GM13976 (cell line): Measurements from ENCODE around the gene SNX9.

Experiments
- DNase-seq: peaks from one replicate; pipeline ENCODE4 v3.0.0; 2012; ENCODE audit warnings: low spot score
- in situ Hi-C: fragments of 300-500 bp; cut with MboI; formaldehyde crosslinking; loops from one replicate; pipeline ENCODE4 v1.12.0; 2022; ENCODE audit warnings: low sequenced_read_pairs, mixed read lengths, inconsistent platforms; ENCODE audit not compliant: unreplicated experiment
- TF ChIP-seq, protein P1 (sequence below): IDR thresholded peaks from 2 replicates; pipeline ENCODE4 v1.5.1; 2012; ENCODE audit warnings: borderline replicate concordance, mild to moderate bottlenecking; ENCODE audit not compliant: insufficient read depth; ENCODE audit errors: extremely low read depth, missing control alignments, control extremely low read depth

Gene SNX9

DNA sequence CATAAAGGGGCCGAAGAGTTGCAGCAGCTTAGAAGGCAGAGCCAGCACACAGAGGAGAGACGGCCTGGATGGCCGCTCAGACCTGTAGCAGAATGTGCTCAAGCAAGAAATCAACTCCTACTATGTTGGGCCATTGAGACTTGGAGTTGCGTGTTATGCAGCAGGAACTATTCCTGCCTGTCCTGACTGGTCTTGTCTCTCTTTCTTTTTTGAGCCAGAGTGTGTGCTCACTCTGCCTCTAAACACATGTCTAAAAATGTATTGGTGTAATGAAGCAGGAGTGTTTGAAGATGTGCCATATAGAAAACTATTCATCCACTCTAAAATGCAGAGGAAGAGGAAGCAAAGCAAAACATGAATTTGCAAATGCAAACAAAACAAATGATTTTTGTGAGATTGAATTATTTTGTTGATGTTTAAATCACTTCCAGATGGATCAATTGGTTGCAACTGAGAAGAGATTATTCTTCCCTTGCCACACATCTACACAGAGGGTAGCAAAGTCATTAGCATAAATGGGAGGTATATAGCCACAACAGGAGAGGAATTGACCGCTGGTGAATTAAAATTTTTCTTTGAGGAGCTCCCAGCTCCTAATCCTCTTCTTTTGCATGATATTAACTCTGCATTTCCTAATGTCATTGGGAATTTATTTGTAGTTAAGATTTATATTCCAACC is 138.2 kb downstream of the SNX9 start:
- in situ Hi-C loops: no loop called here
- no peak for DNase-seq
- TF ChIP-seq, protein P1, sequence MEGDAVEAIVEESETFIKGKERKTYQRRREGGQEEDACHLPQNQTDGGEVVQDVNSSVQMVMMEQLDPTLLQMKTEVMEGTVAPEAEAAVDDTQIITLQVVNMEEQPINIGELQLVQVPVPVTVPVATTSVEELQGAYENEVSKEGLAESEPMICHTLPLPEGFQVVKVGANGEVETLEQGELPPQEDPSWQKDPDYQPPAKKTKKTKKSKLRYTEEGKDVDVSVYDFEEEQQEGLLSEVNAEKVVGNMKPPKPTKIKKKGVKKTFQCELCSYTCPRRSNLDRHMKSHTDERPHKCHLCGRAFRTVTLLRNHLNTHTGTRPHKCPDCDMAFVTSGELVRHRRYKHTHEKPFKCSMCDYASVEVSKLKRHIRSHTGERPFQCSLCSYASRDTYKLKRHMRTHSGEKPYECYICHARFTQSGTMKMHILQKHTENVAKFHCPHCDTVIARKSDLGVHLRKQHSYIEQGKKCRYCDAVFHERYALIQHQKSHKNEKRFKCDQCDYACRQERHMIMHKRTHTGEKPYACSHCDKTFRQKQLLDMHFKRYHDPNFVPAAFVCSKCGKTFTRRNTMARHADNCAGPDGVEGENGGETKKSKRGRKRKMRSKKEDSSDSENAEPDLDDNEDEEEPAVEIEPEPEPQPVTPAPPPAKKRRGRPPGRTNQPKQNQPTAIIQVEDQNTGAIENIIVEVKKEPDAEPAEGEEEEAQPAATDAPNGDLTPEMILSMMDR: no peak

DNA sequence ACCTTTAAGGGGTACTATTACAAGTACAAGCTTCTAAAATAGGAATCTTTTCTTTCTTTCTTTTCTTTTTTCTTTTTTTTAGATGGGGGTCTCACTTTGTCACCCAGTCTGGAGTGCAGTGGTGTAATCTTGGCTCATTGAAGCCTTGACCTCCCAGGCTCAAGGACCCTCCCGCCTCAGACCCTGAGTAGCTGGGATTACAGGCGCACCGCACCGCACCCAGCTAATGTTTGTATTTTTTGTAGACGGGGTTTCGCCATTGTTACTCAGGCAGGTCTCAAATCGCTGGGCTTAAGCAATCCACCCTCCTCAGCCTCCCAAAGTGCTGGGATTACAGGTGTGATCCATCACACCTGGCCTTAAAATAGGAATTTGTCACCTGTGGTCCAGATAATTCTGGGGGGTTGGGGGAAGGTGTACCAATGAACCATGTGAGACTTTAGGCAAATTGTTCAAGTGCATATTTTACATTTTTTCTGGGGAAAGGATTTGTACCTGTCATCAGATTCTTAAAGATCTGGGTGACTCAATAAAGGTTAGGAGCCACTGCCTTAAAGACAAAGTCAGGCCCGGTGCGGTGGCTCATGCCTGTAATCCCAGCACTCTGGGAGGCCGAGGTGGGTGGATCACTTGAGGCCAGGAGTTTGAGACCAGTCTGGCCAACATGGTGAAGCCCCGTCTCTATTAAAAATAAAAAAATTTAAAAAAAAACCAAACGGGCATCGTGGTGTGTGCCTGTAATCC is 139.0 kb downstream of the SNX9 start:
- in situ Hi-C loops: no loop called here
- TF ChIP-seq, protein P1: no peak
- DNase-seq: no peak

DNA sequence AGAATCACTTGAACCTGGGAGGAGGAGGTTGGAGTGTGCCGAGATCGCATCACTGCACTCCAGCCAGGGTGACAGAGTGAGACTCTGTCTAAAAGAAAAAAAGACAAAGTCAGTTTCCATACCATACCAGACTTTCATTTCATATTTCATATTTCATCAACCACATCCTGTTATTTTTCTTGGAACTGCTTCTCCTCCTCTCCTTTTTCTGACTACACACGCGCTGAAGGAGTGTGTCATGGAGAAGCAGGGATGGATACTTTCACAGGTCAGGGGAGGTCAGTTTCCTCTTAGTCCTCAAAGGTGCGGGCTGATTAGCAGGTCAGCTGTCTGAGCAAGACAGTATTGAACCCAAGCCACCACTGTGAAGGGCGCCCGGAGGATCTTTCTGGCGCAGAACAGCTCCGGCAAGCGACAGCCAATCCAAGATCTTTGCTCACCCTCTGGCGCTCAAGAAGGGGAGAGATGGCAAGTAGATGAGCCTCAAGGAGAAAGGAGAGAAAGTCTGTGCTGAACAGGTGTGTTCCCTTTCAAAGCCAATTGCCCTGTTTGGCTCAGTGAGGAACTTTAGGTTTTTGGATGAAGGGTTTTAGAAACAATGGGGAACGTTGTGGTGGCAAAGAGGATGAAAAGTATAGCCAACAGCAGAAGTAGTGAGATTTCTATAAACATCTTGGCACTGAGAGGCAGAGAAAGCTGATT is 139.7 kb downstream of the SNX9 start:
- no peak for DNase-seq
- in situ Hi-C loops: no loop called here
- TF ChIP-seq, protein P1: no peak

DNA sequence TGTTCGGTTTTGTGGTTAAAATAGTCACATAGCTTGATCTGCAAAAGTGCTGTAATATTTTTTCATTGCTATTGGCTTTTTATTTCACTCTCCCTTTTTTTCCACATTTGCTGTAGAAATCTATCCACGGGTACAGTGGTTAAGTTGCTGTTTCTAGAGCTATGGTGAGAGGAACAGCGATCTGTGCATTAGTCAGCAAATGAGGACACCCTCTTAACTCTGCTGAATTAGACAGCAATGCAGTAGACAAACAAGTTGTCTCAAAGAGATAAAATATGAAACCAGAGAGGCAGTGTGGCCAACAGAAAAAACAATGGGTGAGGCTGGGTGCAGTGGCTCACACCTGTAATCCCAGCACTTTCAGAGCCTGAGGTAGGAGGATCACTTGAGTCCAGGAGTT is 141.1 kb downstream of the SNX9 start:
- DNase-seq: no peak
- in situ Hi-C loops: no loop called here
- TF ChIP-seq, protein P1: no peak

DNA sequence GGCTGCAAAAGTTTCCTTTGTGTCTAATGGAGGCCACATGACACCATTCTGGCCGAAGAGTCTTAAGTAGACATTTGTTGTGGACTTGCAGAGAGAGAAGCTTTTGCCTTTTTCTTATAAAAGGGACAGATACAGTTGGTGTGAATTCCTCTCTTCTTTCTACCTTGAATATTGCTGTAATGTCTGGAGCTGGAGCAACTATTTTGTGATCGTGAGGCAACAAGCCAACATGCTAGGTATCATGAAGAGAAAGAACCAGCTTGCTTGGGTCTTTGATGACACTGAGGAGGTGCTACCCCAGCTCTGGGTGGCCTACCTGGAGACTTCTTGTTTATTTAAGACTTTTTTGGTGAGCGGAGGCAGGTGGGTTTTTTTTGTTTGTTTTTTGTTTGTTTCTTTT is 142.3 kb downstream of the SNX9 start:
- no peak for DNase-seq
- in situ Hi-C loops: no loop called here
- TF ChIP-seq, protein P1: no peak

DNA sequence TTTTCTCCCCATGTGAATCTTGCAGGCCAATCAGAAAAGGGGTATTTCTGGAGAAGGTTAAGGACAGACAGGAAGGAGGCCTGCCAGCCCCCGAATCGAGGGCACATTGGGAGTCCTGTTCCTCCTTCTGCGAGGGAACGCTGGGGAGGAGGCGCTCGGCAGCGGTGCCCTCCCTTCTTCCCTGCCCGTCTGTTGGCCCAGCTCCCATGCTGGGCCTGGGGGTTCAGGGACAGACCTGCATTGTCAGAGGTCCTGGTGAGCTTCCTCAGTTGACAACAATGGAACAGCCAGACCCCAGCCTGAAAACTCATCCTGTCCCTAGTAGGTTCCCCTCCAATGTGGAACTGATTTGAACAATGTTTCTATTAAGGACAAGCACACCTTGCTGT is 143.5 kb downstream of the SNX9 start:
- TF ChIP-seq, protein P1: no peak
- in situ Hi-C loops: no loop called here
- no peak for DNase-seq
